SH-SY5Y (cell line): ENCODE measurements around the gene ALDH3A2.

Source experiments
- GATA2 ChIP-seq: IDR thresholded peaks from 2 replicates; pipeline ENCODE4 v1.6.1; 2011; ENCODE audit warnings: mild to moderate bottlenecking, low read depth, low read length
- GATA3 ChIP-seq: IDR thresholded peaks from 2 replicates; pipeline ENCODE4 v1.6.1; 2011; ENCODE audit warnings: low read depth, mild to moderate bottlenecking, low read length, moderate library complexity

GRCh38 chr17:19712436-19713004 lies 64.0 kb downstream of the ALDH3A2 start:
- no peak for TF ChIP-seq GATA2
- no peak for TF ChIP-seq GATA3
